Smooth muscle cell (in vitro differentiated cells): ENCODE data around the gene TMEM72. TPM values are rescaled to one million over a fixed set of nuclear protein-coding genes. Genes with fewer than 3 reads are reported as not detected.

Experiments used
- DNase-seq: peaks from one replicate; lab custom pipeline; 2025; ENCODE audit not compliant: unreplicated experiment; lab: John Stamatoyannopoulos, UW
- H2AFZ ChIP-seq: fragments of 200-600 bp; sonication (generic); 2 replicates; pipeline ENCODE4 v1.6.0; 2016; ENCODE audit warnings: antibody characterized with exemption, low read depth, mild to moderate bottlenecking
- H3F3A ChIP-seq: fragments of 200-600 bp; sonication (generic); 2 replicates; pipeline ENCODE4 v1.6.0; 2017; ENCODE audit warnings: antibody characterized with exemption, low read depth
- H3K27ac ChIP-seq: fragments of 200-600 bp; sonication (generic); 2 replicates; pipeline ENCODE4 v1.5.1; 2016; ENCODE audit warnings: low read depth, mild to moderate bottlenecking
- H3K27me3 ChIP-seq: fragments of 200-600 bp; sonication (generic); 2 replicates; pipeline ENCODE4 v1.6.1; 2016; ENCODE audit warnings: low read depth, mild to moderate bottlenecking
- H3K36me3 ChIP-seq: fragments of 200-600 bp; sonication (generic); 2 replicates; pipeline ENCODE4 v1.5.1; 2016; ENCODE audit warnings: low read depth
- H3K4me1 ChIP-seq: fragments of 200-600 bp; sonication (generic); 2 replicates; pipeline ENCODE4 v1.5.1; 2016; ENCODE audit warnings: low read depth
- H3K4me2 ChIP-seq: fragments of 200-600 bp; sonication (generic); 2 replicates; pipeline ENCODE4 v1.6.0; 2016; ENCODE audit warnings: mild to moderate bottlenecking
- H3K4me3 ChIP-seq: fragments of 200-600 bp; sonication (generic); 2 replicates; pipeline ENCODE4 v1.5.1; 2016; ENCODE audit warnings: mild to moderate bottlenecking
- H3K79me2 ChIP-seq: fragments of 200-600 bp; sonication (generic); 2 replicates; pipeline ENCODE4 v1.6.0; 2016; ENCODE audit warnings: low read depth, mild to moderate bottlenecking
- H3K9ac ChIP-seq: fragments of 200-600 bp; sonication (generic); 2 replicates; pipeline ENCODE4 v1.6.0; 2016; ENCODE audit warnings: low read depth
- H3K9me3 ChIP-seq: fragments of 200-600 bp; sonication (generic); replicated peaks from 2 replicates; pipeline ENCODE4 v1.5.1; 2016; ENCODE audit warnings: low read depth
- H4K20me1 ChIP-seq: fragments of 200-600 bp; sonication (generic); 2 replicates; pipeline ENCODE4 v1.6.0; 2016; ENCODE audit warnings: low read depth
- WGBS: methylation state at CpG from one replicate; pipeline ENCODE4 v1.1.7; 2016; ENCODE audit warnings: low lambda C conversion rate; 5-methylcytosine and 5-hydroxymethylcytosine counted together
- polyA plus RNA-seq: library from polyadenylated mRNA; unstranded; fragments of >200 nt; fragmentation: Nextera tagmentation; extraction: Ambion mirVana; gene quantifications from 2 replicates; pipeline ENCODE4 v1.2.1, GENCODE V29; 2016
- total RNA-seq: library from RNA; depleted of rRNA; stranded (reverse); fragments of >200 nt; gene quantifications from 2 replicates; pipeline ENCODE4 v1.2.3, GENCODE V29; 2014
- TF ChIP-seq, protein P1 (sequence below): fragments of 200-600 bp; sonication (generic); IDR thresholded peaks from 2 replicates; pipeline ENCODE4 v1.5.1; 2017; ENCODE audit warnings: borderline replicate concordance, mild to moderate bottlenecking, antibody characterized with exemption; ENCODE audit not compliant: insufficient read depth, poor library complexity, severe bottlenecking

The TMEM72 gene
- total and polyA plus RNA-seq, 2 experiments from 2014 or later = not detected

DNA sequence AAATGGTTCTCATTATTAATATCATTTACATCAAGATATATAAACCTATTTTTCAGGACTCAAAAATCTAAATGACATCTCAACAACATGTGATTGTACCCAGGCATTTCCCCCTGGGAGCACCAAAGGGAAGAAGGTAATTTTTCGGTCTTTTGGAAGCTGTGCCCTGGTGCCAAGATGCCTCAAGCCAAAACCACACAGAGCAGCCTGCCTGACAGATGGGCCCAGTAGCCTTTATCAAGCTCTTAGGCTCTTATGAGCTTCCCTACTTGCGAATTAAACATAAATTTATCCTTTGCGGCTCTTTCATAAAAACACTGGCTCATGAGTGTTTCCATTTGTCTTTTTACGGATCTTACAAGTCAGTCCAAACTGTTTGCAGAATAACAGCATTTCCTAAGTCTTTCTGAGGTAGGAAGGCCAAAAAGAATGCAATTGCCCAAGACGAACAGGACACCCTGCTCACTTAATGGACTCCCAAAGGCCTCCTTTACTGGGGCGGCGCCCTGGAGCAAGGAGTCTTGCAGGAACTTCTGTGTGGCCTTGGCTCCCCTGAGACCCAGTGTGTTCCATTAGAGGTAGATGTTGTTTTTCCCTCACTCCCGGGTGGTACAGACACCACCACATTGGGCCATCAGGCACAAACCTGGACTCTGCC lies 44.4 kb downstream of the TMEM72 start:
- H4K20me1 ChIP-seq = no peaks in the 10 kb centered on the region
- no peak overlapping the region for H3K27ac ChIP-seq
- H3K4me2 ChIP-seq = no peak overlapping the region
- H3K4me3 ChIP-seq = no peak overlapping the region
- no peaks in the 10 kb centered on the region for H3K9me3 ChIP-seq
- no peaks in the 10 kb centered on the region for H3K79me2 ChIP-seq
- no peaks in the 10 kb centered on the region for H3K27me3 ChIP-seq
- WGBS = 91% methylated on average over 8 of the region's 8 CpGs
- no peak overlapping the region for H2AFZ ChIP-seq
- H3K9ac ChIP-seq = no peak overlapping the region
- no peaks in the 10 kb centered on the region for H3F3A ChIP-seq
- H3K4me1 ChIP-seq = peaks cover 14% of the 10 kb centered on the region
- TF ChIP-seq, protein P1, sequence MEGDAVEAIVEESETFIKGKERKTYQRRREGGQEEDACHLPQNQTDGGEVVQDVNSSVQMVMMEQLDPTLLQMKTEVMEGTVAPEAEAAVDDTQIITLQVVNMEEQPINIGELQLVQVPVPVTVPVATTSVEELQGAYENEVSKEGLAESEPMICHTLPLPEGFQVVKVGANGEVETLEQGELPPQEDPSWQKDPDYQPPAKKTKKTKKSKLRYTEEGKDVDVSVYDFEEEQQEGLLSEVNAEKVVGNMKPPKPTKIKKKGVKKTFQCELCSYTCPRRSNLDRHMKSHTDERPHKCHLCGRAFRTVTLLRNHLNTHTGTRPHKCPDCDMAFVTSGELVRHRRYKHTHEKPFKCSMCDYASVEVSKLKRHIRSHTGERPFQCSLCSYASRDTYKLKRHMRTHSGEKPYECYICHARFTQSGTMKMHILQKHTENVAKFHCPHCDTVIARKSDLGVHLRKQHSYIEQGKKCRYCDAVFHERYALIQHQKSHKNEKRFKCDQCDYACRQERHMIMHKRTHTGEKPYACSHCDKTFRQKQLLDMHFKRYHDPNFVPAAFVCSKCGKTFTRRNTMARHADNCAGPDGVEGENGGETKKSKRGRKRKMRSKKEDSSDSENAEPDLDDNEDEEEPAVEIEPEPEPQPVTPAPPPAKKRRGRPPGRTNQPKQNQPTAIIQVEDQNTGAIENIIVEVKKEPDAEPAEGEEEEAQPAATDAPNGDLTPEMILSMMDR = no peak
- H3K36me3 ChIP-seq = no peaks in the 10 kb centered on the region
- DNase-seq = no peak

DNA sequence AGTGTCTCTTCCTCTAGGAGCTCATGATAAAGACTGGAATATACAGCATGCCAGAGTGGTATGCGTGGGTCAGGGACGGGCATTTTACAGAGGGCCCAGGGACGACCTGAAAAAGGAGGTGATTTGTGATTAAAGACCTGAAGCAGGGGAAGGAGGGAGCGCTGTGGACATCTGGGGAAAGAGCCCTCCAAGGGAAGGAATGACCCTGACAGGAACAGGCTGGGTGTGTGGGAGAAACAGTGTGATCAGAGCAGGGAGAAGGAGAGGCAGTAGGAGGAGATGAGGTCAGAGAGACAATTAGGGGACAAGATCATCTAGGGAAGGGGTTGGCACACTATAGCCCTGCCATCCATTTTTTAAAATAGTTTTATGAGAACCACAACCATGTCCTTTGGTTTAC lies 45.1 kb downstream of the TMEM72 start:
- WGBS = 98% methylated on average over 4 of the region's 4 CpGs
- Histone ChIP-seq H3K36me3 (no peaks in the 10 kb centered on the region), H3K79me2 (no peaks in the 10 kb centered on the region), H2AFZ (no peak overlapping the region), H3F3A (no peaks in the 10 kb centered on the region), H3K9ac (no peak overlapping the region), H3K27ac (no peak overlapping the region), H3K27me3 (no peaks in the 10 kb centered on the region), H4K20me1 (no peaks in the 10 kb centered on the region), H3K4me1 (peaks cover 14% of the 10 kb centered on the region), H3K4me3 (no peak overlapping the region), H3K4me2 (no peak overlapping the region), H3K9me3 (no peaks in the 10 kb centered on the region)
- TF ChIP-seq, protein P1 = no peak
- DNase-seq = no peak

DNA sequence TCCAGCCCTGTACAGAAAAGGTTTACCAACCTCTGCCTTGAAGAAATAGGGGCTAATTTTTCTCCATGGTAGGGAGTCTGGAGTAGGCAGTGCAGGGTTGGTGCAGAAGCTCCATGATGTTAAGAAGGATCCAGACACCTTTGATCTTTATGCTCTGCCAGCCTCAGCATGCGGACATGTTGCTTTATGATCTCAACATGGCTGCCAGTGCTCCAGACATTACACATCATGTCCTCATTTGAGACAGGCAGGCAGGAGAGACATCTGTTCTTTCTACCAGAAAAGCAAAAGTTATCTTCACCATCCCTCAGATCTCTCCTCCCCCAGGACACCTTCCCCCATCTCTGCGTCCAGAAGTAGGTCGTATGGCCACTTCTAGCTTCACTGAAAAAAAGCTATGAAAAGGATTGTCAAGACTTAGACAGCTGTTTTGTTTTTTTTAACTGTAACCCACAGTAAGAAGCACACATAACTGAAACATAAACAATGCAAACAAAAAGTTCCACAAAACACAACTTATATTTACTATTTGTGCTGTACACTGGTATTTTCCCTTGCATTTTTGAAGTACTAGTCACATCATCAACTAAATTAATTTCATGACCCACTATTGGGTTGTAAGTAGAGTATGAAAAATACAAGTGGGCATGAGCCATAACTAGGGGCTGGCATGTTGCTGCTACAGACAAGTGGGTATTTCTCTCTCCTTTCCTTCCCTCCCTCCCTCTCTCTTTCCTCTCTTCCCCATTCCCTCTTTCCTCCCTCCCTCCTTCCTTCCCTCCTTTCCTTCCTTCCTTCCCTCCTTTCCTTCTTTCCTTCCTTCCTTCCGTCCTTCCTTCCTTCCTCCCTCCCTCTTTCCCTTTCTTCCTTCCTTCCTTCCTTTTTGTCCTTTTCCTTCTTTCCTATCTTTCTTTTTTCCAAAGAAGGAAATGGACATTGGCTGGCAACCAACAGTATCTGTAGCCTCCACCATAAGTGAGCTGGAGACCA lies 45.9 kb downstream of the TMEM72 start:
- Histone ChIP-seq H3K36me3 (no peaks in the 10 kb centered on the region), H2AFZ (no peak overlapping the region), H3K4me1 (peaks cover 14% of the 10 kb centered on the region), H3K4me2 (no peak overlapping the region), H3F3A (no peaks in the 10 kb centered on the region), H3K27me3 (no peaks in the 10 kb centered on the region), H3K9ac (no peak overlapping the region), H3K79me2 (no peaks in the 10 kb centered on the region), H3K27ac (no peak overlapping the region), H3K9me3 (no peaks in the 10 kb centered on the region), H4K20me1 (no peaks in the 10 kb centered on the region), H3K4me3 (no peak overlapping the region)
- no peak for DNase-seq
- TF ChIP-seq, protein P1 = no peak
- 94% methylated on average over 4 of the region's 4 CpGs for WGBS
